K562 (cell line): Measurements from ENCODE around the gene ZMPSTE24. TPM values are rescaled to one million over a fixed set of nuclear protein-coding genes. Genes with fewer than 3 reads are reported as not detected.

ENCODE experiments used
- BDP1 ChIP-seq: IDR thresholded peaks from 3 replicates; pipeline ENCODE4 v1.6.1; 2011; ENCODE audit not compliant: insufficient read length, insufficient read depth
- ETV6 ChIP-seq, 3 experiments: fragments of 150-350 bp in 1 of 3; sonication (generic) in 1 of 3; formaldehyde crosslinking in 1 of 3; IDR thresholded peaks; 2 replicates each; pipeline versions ENCODE4 v1.6.1 to v1.8.0; 2014 to 2022; ENCODE audit warnings: borderline replicate concordance in 2 of 3, low read depth in 2 of 3, antibody characterized with exemption in 1 of 3, low read length in 1 of 3, mild to moderate bottlenecking in 1 of 3, missing genetic modification reagents in 1 of 3
- FOS ChIP-seq: IDR thresholded peaks from 3 replicates; pipeline ENCODE4 v1.6.1; 2011; ENCODE audit not compliant: insufficient read length; ENCODE audit errors: extremely low read depth
- NFE2 ChIP-seq: IDR thresholded peaks from 2 replicates; pipeline ENCODE4 v1.6.1; 2014; ENCODE audit warnings: antibody characterized with exemption, low read depth
- POLR3A ChIP-seq: IDR thresholded peaks from 2 replicates; pipeline ENCODE4 v1.6.1; 2011; ENCODE audit warnings: borderline replicate concordance, mild to moderate bottlenecking, moderate library complexity; ENCODE audit not compliant: insufficient read length, insufficient read depth; ENCODE audit errors: extremely low read depth
- RCOR1 ChIP-seq, 2 experiments: IDR thresholded peaks; 2 replicates each; pipeline ENCODE4 v1.6.1; 2012; ENCODE audit warnings: low read depth in 2 of 2, low read length in 2 of 2, borderline replicate concordance in 1 of 2, improper control_type of control experiment in 1 of 2
- XRCC4 ChIP-seq: IDR thresholded peaks from one replicate; pipeline ENCODE4 v1.6.1; 2011; ENCODE audit not compliant: insufficient read depth, insufficient read length; ENCODE audit errors: extremely low read depth
- ZFP30 ChIP-seq: fragments of 250-450 bp; sonication (Bioruptor Pico); IDR thresholded peaks from 2 replicates; pipeline ENCODE4 v1.8.0; 2022; ENCODE audit warnings: moderate library complexity, mild to moderate bottlenecking, inconsistent platforms, borderline replicate concordance
- ZNF384 ChIP-seq: IDR thresholded peaks from 2 replicates; pipeline ENCODE4 v1.6.1; 2012; ENCODE audit warnings: low read depth, low read length, improper control_type of control experiment
- ZNF507 ChIP-seq: conservative IDR thresholded peaks from 2 replicates; pipeline ENCODE4 v1.6.1; 2017; ENCODE audit warnings: missing genetic modification characterization, missing compliant biosample characterization
- ZNF589 ChIP-seq: fragments of 200-800 bp; sonication (Bioruptor generic); IDR thresholded peaks from 2 replicates; pipeline ENCODE4 v1.6.1; 2016; ENCODE audit warnings: low read depth, missing genetic modification characterization, missing compliant biosample characterization
- polyA plus RNA-seq, 8 experiments: library from polyadenylated mRNA; depleted of rRNA in 4 of 8; stranded (reverse) in 5 of 8; unstranded in 3 of 8; fragments of >200 nt; fragmentation: Nextera tagmentation in 2 of 8; fragmentation: Illumina TruSeq in 1 of 8; extraction: Ambion mirVana in 2 of 8; extraction: Trizol in 1 of 8; gene quantifications; 2 replicates each; pipeline versions ENCODE4 v1.2.1 to v1.2.3, GENCODE V29; 2011 to 2014; ENCODE audit warnings: inconsistent platforms in 1 of 8, missing spikeins in 1 of 8
- total RNA-seq, 7 experiments: library from RNA; depleted of rRNA in 6 of 7; stranded (reverse); fragments of >200 nt in 6 of 7; fragmentation: Illumina TruSeq in 2 of 7; extraction: Trizol in 2 of 7; gene quantifications; 2 replicates each; pipeline versions ENCODE4 v1.2.1 to v1.2.3, GENCODE V29; 2011 to 2021; ENCODE audit warnings: low replicate concordance in 1 of 7
- TF ChIP-seq, protein P1 (sequence below): fragments of 250-450 bp; sonication (Bioruptor Pico); IDR thresholded peaks from 2 replicates; pipeline ENCODE4 v1.4.0; 2020
- TF ChIP-seq, protein P2 (sequence below): sonication (generic); formaldehyde crosslinking; IDR thresholded peaks from 2 replicates; pipeline ENCODE4 v1.8.1; 2023; ENCODE audit warnings: missing genetic modification reagents, mild to moderate bottlenecking, borderline replicate concordance

ZMPSTE24 gene
- total and polyA plus RNA-seq, 9 of the 15 experiments (the other 6 are each of a cell fraction or from before 2014, with no cell fraction given): 30.7 to 75.9 (median 64.3) TPM

DNA sequence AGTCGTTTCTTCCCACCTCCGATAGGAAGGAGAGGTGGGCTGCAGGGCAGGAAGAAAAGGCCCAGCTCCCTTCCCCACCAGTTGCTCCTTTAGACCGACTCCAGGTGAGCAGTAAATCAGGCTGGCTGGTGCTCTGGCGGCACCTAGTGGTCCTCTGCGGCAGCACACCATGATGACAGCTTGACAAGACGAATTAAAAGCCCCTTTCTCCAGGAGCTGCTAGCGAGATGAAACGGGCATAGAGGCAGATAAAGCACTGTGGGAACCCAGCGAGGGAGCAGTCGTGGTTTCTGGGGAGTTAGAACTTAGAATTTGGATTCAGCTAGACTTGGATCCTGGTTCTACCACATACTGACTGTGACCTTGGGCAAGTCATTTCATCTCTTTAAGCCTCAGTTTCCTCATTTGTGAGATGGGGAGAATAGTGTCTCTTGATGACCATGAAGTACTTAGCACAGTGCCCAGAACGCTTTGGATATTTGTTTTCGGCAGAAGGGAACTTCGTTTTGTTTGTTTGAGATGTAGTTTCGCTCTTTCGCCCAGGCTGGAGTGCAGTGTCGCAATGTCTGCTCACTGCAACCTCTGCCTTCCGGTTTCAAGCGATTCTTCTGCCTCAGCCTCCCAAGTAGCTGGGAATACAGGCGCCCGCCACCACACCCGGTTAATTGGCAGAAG is 80.8 kb downstream of the ZMPSTE24 start (continued):
- TF ChIP-seq, protein P1, sequence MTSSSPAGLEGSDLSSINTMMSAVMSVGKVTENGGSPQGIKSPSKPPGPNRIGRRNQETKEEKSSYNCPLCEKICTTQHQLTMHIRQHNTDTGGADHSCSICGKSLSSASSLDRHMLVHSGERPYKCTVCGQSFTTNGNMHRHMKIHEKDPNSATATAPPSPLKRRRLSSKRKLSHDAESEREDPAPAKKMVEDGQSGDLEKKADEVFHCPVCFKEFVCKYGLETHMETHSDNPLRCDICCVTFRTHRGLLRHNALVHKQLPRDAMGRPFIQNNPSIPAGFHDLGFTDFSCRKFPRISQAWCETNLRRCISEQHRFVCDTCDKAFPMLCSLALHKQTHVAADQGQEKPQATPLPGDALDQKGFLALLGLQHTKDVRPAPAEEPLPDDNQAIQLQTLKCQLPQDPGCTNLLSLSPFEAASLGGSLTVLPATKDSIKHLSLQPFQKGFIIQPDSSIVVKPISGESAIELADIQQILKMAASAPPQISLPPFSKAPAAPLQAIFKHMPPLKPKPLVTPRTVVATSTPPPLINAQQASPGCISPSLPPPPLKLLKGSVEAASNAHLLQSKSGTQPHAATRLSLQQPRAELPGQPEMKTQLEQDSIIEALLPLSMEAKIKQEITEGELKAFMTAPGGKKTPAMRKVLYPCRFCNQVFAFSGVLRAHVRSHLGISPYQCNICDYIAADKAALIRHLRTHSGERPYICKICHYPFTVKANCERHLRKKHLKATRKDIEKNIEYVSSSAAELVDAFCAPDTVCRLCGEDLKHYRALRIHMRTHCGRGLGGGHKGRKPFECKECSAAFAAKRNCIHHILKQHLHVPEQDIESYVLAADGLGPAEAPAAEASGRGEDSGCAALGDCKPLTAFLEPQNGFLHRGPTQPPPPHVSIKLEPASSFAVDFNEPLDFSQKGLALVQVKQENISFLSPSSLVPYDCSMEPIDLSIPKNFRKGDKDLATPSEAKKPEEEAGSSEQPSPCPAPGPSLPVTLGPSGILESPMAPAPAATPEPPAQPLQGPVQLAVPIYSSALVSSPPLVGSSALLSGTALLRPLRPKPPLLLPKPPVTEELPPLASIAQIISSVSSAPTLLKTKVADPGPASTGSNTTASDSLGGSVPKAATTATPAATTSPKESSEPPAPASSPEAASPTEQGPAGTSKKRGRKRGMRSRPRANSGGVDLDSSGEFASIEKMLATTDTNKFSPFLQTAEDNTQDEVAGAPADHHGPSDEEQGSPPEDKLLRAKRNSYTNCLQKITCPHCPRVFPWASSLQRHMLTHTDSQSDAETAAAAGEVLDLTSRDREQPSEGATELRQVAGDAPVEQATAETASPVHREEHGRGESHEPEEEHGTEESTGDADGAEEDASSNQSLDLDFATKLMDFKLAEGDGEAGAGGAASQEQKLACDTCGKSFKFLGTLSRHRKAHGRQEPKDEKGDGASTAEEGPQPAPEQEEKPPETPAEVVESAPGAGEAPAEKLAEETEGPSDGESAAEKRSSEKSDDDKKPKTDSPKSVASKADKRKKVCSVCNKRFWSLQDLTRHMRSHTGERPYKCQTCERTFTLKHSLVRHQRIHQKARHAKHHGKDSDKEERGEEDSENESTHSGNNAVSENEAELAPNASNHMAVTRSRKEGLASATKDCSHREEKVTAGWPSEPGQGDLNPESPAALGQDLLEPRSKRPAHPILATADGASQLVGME: no peak
- TF ChIP-seq NFE2: no peak
- no peak for TF ChIP-seq ETV6 (IDR thresholded peaks at IDR 0.05; ENCODE audit: borderline replicate concordance in 1 of 2, low read depth in 2 of 2, low read length in 1 of 2)
- TF ChIP-seq ETV6 (CRISPR knock-in tag; IDR thresholded peaks at IDR 0.05; ENCODE audit: borderline replicate concordance): no peak
- TF ChIP-seq RCOR1 (IDR thresholded peaks at IDR 0.05; ENCODE audit: borderline replicate concordance in 1 of 2, low read depth in 2 of 2, low read length in 2 of 2): peak in 1 of 2 experiments; percentile 82; a peak in 2 of 4 replicates
- no peak for TF ChIP-seq FOS
- no peak for TF ChIP-seq XRCC4
- no peak for TF ChIP-seq ZNF384
- TF ChIP-seq BDP1: no peak
- no peak for TF ChIP-seq ZNF507
- TF ChIP-seq, protein P2, sequence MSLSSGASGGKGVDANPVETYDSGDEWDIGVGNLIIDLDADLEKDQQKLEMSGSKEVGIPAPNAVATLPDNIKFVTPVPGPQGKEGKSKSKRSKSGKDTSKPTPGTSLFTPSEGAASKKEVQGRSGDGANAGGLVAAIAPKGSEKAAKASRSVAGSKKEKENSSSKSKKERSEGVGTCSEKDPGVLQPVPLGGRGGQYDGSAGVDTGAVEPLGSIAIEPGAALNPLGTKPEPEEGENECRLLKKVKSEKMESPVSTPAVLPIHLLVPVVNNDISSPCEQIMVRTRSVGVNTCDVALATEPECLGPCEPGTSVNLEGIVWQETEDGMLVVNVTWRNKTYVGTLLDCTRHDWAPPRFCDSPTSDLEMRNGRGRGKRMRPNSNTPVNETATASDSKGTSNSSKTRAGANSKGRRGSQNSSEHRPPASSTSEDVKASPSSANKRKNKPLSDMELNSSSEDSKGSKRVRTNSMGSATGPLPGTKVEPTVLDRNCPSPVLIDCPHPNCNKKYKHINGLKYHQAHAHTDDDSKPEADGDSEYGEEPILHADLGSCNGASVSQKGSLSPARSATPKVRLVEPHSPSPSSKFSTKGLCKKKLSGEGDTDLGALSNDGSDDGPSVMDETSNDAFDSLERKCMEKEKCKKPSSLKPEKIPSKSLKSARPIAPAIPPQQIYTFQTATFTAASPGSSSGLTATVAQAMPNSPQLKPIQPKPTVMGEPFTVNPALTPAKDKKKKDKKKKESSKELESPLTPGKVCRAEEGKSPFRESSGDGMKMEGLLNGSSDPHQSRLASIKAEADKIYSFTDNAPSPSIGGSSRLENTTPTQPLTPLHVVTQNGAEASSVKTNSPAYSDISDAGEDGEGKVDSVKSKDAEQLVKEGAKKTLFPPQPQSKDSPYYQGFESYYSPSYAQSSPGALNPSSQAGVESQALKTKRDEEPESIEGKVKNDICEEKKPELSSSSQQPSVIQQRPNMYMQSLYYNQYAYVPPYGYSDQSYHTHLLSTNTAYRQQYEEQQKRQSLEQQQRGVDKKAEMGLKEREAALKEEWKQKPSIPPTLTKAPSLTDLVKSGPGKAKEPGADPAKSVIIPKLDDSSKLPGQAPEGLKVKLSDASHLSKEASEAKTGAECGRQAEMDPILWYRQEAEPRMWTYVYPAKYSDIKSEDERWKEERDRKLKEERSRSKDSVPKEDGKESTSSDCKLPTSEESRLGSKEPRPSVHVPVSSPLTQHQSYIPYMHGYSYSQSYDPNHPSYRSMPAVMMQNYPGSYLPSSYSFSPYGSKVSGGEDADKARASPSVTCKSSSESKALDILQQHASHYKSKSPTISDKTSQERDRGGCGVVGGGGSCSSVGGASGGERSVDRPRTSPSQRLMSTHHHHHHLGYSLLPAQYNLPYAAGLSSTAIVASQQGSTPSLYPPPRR (CRISPR knock-in tag): no peak
- TF ChIP-seq POLR3A: no peak
- no peak for TF ChIP-seq ZFP30 (CRISPR knock-in tag)
- TF ChIP-seq ZNF589 (CRISPR knock-in tag): no peak
